Brain pericyte (primary cell): ENCODE data around the gene PCSK5.

Experiments
- DNase-seq: peaks from one replicate; pipeline ENCODE4 v3.0.0-alpha.2; 2012; ENCODE audit warnings: low read depth, low spot score

Gene PCSK5

GRCh38 chr9:76188286-76188685, 297.8 kb downstream of the PCSK5 start:
- no peak for DNase-seq

- DNase-seq: no peak
Measured at GRCh38 chr9:76188905-76189304, 298.4 kb downstream of the PCSK5 start.

- no peak for DNase-seq
Measured at GRCh38 chr9:76191493-76191892, 301.0 kb downstream of the PCSK5 start.

- DNase-seq: no peak
Measured at GRCh38 chr9:76192013-76192412, 301.5 kb downstream of the PCSK5 start.

- no peak for DNase-seq
Measured at GRCh38 chr9:76194896-76195295, 304.4 kb downstream of the PCSK5 start.

- DNase-seq: no peak
Measured at GRCh38 chr9:76198336-76198735, 307.9 kb downstream of the PCSK5 start.

GRCh38 chr9:76200315-76200714, 309.8 kb downstream of the PCSK5 start:
- no peak for DNase-seq

- DNase-seq: no peak
Measured at GRCh38 chr9:76200745-76201144, 310.3 kb downstream of the PCSK5 start.

GRCh38 chr9:76203373-76203772, 312.9 kb downstream of the PCSK5 start:
- DNase-seq: no peak

GRCh38 chr9:76206821-76207220, 316.3 kb downstream of the PCSK5 start:
- no peak for DNase-seq

- no peak for DNase-seq
Measured at GRCh38 chr9:76213751-76214150, 323.3 kb downstream of the PCSK5 start.

GRCh38 chr9:76215066-76215465, 324.6 kb downstream of the PCSK5 start:
- no peak for DNase-seq

GRCh38 chr9:76216161-76216649, 325.7 kb downstream of the PCSK5 start:
- DNase-seq: peak; percentile 60

- no peak for DNase-seq
Measured at GRCh38 chr9:76218117-76218885, 327.8 kb downstream of the PCSK5 start.

- DNase-seq: no peak
Measured at GRCh38 chr9:76218886-76219445, 328.5 kb downstream of the PCSK5 start.

- DNase-seq: no peak
Measured at GRCh38 chr9:76219560-76220151, 329.2 kb downstream of the PCSK5 start.

- no peak for DNase-seq
Measured at GRCh38 chr9:76221423-76221822, 330.9 kb downstream of the PCSK5 start.

GRCh38 chr9:76223749-76224340, 333.4 kb downstream of the PCSK5 start:
- DNase-seq: no peak

- DNase-seq: no peak
Measured at GRCh38 chr9:76227156-76227555, 336.7 kb downstream of the PCSK5 start.

GRCh38 chr9:76231001-76231400, 340.5 kb downstream of the PCSK5 start:
- no peak for DNase-seq

- no peak for DNase-seq
Measured at GRCh38 chr9:76232861-76233489, 342.5 kb downstream of the PCSK5 start.

GRCh38 chr9:76240578-76240977, 350.1 kb downstream of the PCSK5 start:
- no peak for DNase-seq
